AG09309 (cell line): ENCODE data around the gene RELCH.
A peak's percentile ranks its signal among the peaks of the same experiment; 100 is the strongest.

Experiments used
- DNase-seq: peaks from one replicate; pipeline ENCODE4 v3.0.0-alpha.2; 2010; ENCODE audit warnings: low read depth
- H3K4me3 ChIP-seq: 2 replicates; pipeline ENCODE4 v1.5.1; 2011; ENCODE audit warnings: mild to moderate bottlenecking, low read depth, low read length, moderate library complexity; ENCODE audit not compliant: control insufficient read depth
- TF ChIP-seq, protein P1 (sequence below): IDR thresholded peaks from 2 replicates; pipeline ENCODE4 v1.5.1; 2011; ENCODE audit warnings: mild to moderate bottlenecking, low read depth, low read length, inconsistent platforms; ENCODE audit not compliant: insufficient read depth, control insufficient read depth; ENCODE audit errors: missing control alignments

RELCH gene

GRCh38 chr18:62245177-62245576 lies 58.1 kb downstream of the RELCH start:
- no peak overlapping the region for H3K4me3 ChIP-seq
- no peak for DNase-seq
- TF ChIP-seq, protein P1, sequence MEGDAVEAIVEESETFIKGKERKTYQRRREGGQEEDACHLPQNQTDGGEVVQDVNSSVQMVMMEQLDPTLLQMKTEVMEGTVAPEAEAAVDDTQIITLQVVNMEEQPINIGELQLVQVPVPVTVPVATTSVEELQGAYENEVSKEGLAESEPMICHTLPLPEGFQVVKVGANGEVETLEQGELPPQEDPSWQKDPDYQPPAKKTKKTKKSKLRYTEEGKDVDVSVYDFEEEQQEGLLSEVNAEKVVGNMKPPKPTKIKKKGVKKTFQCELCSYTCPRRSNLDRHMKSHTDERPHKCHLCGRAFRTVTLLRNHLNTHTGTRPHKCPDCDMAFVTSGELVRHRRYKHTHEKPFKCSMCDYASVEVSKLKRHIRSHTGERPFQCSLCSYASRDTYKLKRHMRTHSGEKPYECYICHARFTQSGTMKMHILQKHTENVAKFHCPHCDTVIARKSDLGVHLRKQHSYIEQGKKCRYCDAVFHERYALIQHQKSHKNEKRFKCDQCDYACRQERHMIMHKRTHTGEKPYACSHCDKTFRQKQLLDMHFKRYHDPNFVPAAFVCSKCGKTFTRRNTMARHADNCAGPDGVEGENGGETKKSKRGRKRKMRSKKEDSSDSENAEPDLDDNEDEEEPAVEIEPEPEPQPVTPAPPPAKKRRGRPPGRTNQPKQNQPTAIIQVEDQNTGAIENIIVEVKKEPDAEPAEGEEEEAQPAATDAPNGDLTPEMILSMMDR, result no peak

GRCh38 chr18:62245699-62246098 lies 58.6 kb downstream of the RELCH start:
- no peak for DNase-seq
- TF ChIP-seq, protein P1, result no peak

DNA sequence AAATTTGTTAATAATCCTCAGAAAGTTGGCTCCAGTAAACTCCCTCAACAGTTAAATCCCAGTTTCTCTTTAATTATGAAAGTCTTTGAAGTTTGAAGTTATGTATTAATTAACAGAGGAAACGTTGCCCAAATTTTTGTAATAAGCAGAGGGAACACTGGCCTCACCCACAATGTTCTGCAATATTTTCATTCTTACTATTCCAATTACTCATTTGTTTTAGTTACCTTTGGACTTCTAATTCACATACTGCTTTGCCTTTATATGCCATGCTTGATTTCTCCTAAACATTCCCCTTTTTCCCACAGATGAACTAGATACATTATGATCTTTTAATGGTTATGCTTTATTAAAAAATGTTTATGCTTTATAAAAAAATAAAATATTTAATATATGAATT lies 61.3 kb downstream of the RELCH start:
- H3K4me3 ChIP-seq, result no peak overlapping the region
- DNase-seq, result no peak
- TF ChIP-seq, protein P1, result no peak

More at GRCh38 chr18:62245699-62246098, 58.6 kb downstream of the RELCH start:
- H3K4me3 ChIP-seq, result no peak overlapping the region

DNA sequence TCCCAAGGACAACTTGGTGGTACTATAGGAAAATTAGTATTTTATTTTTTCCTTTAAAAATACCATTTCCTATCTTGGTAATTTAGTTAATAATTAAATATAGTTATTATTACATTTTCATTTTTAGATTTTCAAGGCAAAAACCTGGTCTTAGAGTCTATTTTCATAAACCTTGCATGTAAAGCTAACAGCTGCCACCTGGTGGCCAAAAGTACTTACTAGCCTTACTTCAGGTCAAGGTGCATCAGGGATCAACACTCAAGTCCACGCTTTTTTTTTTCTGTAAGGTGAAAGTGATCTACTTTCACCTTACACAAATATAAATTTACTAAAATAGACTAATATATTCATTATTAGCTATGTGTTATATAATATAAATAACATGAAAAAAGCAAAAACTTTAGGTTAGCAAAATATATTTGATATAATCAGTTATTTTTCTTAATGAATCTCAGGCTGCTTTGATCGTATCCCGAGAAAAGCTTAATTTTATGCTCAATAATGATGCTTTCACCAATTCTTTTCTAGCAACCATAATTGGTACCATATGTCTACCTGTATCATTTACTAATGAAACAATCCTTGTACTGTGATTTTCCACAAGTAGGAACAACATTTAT lies 62.5 kb downstream of the RELCH start:
- H3K4me3 ChIP-seq, result no peak overlapping the region
- TF ChIP-seq, protein P1, result peak; percentile 76
- DNase-seq, result peak; percentile 51

DNA sequence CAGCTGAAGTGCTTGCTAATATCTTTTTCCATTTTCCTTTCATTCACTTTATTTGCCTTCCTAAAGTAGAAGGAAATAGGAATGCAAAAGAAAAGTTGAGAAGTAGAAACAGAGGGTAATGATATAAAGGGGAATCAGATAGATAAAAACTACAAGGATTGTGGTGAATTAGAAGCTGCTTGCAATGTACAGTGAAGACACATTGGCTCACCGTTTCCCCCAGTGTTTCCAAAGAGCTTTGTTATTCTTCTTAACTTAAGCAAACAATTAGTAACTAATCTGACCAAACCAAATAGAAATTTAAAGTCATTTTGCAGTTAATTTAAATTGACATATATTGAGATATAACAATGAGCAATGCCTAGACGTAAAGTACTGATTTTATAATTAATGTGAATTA lies 63.4 kb downstream of the RELCH start:
- H3K4me3 ChIP-seq, result no peak overlapping the region
- DNase-seq, result no peak
- TF ChIP-seq, protein P1, result no peak

DNA sequence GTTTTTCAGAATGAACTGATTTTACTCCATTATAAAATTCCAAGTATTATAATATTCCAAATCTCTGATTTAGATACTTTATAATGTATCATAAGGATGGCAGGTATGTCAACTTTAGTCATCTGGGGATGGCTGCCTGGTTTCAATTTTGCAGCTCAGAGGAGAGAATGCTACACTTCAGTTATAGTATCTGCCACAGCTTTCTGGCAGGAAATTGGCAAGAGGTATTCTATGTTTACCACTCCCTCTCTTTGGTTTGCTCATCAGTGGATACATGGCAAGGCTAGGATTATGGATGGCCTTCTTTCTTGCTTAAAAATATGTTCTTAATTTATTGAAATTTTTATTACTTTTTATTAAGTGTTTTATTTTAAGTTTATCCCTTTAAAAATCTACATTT lies 71.0 kb downstream of the RELCH start:
- DNase-seq, result no peak
- TF ChIP-seq, protein P1, result no peak
- H3K4me3 ChIP-seq, result no peak overlapping the region
